T-cell (primary cell): ENCODE measurements around the gene MYCN. TPM values are rescaled to one million over a fixed set of nuclear protein-coding genes. Genes with fewer than 3 reads are reported as not detected.

Experiments used
- ATAC-seq, 4 experiments: fragments of 200-7000 bp in 3 of 4; fragments of 150-1000 bp in 1 of 4; cut with Tn5 transposase; replicated peaks in 1 of 4; 1 replicate in 3 of 4; 2 replicates in 1 of 4; pipeline ENCODE4 v1.10.0; 2021; ENCODE audit warnings: moderate library complexity in 3 of 4, mild to moderate bottlenecking in 2 of 4, moderate number of reproducible peaks in 1 of 4
- CTCF ChIA-PET, 2 donors: fragments of 300-600 bp; sonication (Branson Sonifier 250); formaldehyde crosslinking; loops; one replicate each; lab custom pipeline; 2022; ENCODE audit warnings: antibody characterized with exemption in 2 of 2; lab: Charles Lee
- POLR2A ChIA-PET, 2 donors: fragments of 300-600 bp; sonication (Branson Sonifier 250); formaldehyde crosslinking; loops; one replicate each; lab custom pipeline; 2022; ENCODE audit warnings: antibody characterized with exemption in 2 of 2; lab: Charles Lee
- DNase-seq, 35 experiments: peaks; one replicate each; pipeline versions ENCODE4 v3.0.0 to v3.0.0-alpha.2; 2013 to 2023
- H3K27ac ChIP-seq: one replicate; pipeline ENCODE4 v1.5.1; 2013; ENCODE audit warnings: low read length
- H3K27me3 ChIP-seq, 2 experiments: replicated peaks in 1 of 2; 1 replicate in 1 of 2; 2 replicates in 1 of 2; pipeline versions ENCODE4 v1.6.1 to v1.7.0; 2013; ENCODE audit warnings: low read length in 1 of 2, mixed read lengths in 1 of 2; ENCODE audit not compliant: control insufficient read depth in 2 of 2, insufficient read depth in 2 of 2; ENCODE audit errors: extremely low read depth in 1 of 2
- H3K36me3 ChIP-seq, 2 donors: 1 replicate in 1 of 2; 2 replicates in 1 of 2; pipeline versions ENCODE4 v1.6.1 to v1.7.0; 2013; ENCODE audit warnings: low read length in 1 of 2; ENCODE audit not compliant: control insufficient read depth in 2 of 2, insufficient read depth in 1 of 2; ENCODE audit errors: extremely low read depth in 1 of 2
- H3K4me1 ChIP-seq, 2 experiments: 1 replicate in 1 of 2; 2 replicates in 1 of 2; pipeline versions ENCODE4 v1.6.1 to v1.7.0; 2013; ENCODE audit warnings: low read length in 2 of 2, mixed read lengths in 1 of 2; ENCODE audit not compliant: insufficient read depth in 2 of 2, control insufficient read depth in 1 of 2; ENCODE audit errors: extremely low read depth in 1 of 2
- H3K4me3 ChIP-seq, 2 donors: 1 replicate in 1 of 2; 2 replicates in 1 of 2; pipeline versions ENCODE4 v1.5.1 to v1.7.0; 2013; ENCODE audit warnings: mild to moderate bottlenecking in 2 of 2, low read length in 1 of 2, moderate library complexity in 1 of 2; ENCODE audit not compliant: control insufficient read depth in 1 of 2; ENCODE audit errors: extremely low read depth in 1 of 2
- H3K9me3 ChIP-seq: 2 replicates; pipeline ENCODE4 v1.7.0; 2013
- H3K27ac Mint-ChIP-seq, 2 donors: one replicate each; pipeline ENCODE4 v1.8.0; 2020 to 2021; ENCODE audit warnings: mild to moderate bottlenecking in 2 of 2, mixed read lengths in 2 of 2
- H3K27me3 Mint-ChIP-seq, 2 donors: one replicate each; pipeline ENCODE4 v1.8.0; 2021 to 2022; ENCODE audit warnings: mixed read lengths in 2 of 2
- H3K36me3 Mint-ChIP-seq: one replicate; pipeline ENCODE4 v1.8.0; 2021; ENCODE audit warnings: mixed read lengths
- H3K4me1 Mint-ChIP-seq, 3 donors: one replicate each; pipeline ENCODE4 v1.8.0; 2020 to 2022; ENCODE audit warnings: mixed read lengths in 3 of 3, mild to moderate bottlenecking in 1 of 3
- H3K4me3 Mint-ChIP-seq, 3 donors: one replicate each; pipeline ENCODE4 v1.8.0; 2020 to 2022; ENCODE audit warnings: mild to moderate bottlenecking in 3 of 3, mixed read lengths in 3 of 3, moderate library complexity in 3 of 3
- H3K9me3 Mint-ChIP-seq, 3 donors: one replicate each; pipeline ENCODE4 v1.8.0; 2020 to 2022; ENCODE audit warnings: mixed read lengths in 3 of 3
- WGBS: methylation state at CpG from one replicate; pipeline ENCODE4 v1.1.5; 2013; ENCODE audit warnings: missing lambda C conversion rate; ENCODE audit not compliant: insufficient coverage; 5-methylcytosine and 5-hydroxymethylcytosine counted together
- total RNA-seq, 35 experiments: library from RNA in 6 of 35; stranded (reverse) in 6 of 35; fragments of 120-200 nt in 1 of 35; gene quantifications; one replicate each; pipeline versions ENCODE4 v1.2.1 to v1.2.4 and lab custom pipeline; 2013 to 2026

The MYCN gene
- total RNA-seq, 5 donors from 2014 or later (not counting 1 experiment from before 2014, with no cell fraction given): 0.25 to 1.5 (median 1.3) TPM

- peak in 2 of 35 experiments; percentile 8 to 70 for DNase-seq
- Mint-ChIP-seq H3K36me3 (no peaks in the 10 kb centered on the region), H3K27ac (no peak overlapping the region), H3K4me3 (peak overlapping the region; percentile 28 to 88 (median 52)), H3K4me1 (peaks cover 32 to 39% (median 38%) of the 10 kb centered on the region in 3 donors), H3K9me3 (no peaks in the 10 kb centered on the region), H3K27me3 (peaks cover 34 to 62% of the 10 kb centered on the region in 2 donors)
- H3K4me3 ChIP-seq: peak overlapping the region; percentile 36 to 95
- POLR2A ChIA-PET: no interaction called here
- peaks cover 2 to 62% of the 10 kb centered on the region in 2 experiments for H3K27me3 ChIP-seq
- ATAC-seq: peak in 2 of 4 experiments; percentile 3 to 30
- 0% methylated on average over 6 of the region's 14 CpGs for WGBS
- no peak overlapping the region for H3K27ac ChIP-seq
- peaks cover 19 to 45% of the 10 kb centered on the region in 2 experiments for H3K4me1 ChIP-seq
- no peaks in the 10 kb centered on the region for H3K9me3 ChIP-seq
- CTCF ChIA-PET: interaction anchor here (0.7 to 1.6 kb wide), 2 partner anchors 340 to 650 kb away, joined by 3 read pairs; no protein-coding TSS in a partner anchor
- H3K36me3 ChIP-seq: no peaks in the 10 kb centered on the region
Measured at GRCh38 chr2:15941481-15941850, 1.1 kb downstream of the MYCN start.

- Histone ChIP-seq H3K36me3 (no peaks in the 10 kb centered on the region), H3K27ac (no peak overlapping the region), H3K9me3 (no peaks in the 10 kb centered on the region), H3K4me1 (peaks cover 19 to 45% of the 10 kb centered on the region in 2 experiments), H3K4me3 (peak overlapping the region; percentile 36 to 95), H3K27me3 (peaks cover 2 to 62% of the 10 kb centered on the region in 2 experiments)
- Mint-ChIP-seq H3K36me3 (no peaks in the 10 kb centered on the region), H3K4me1 (peaks cover 32 to 39% (median 38%) of the 10 kb centered on the region in 3 donors), H3K27me3 (peaks cover 28 to 62% of the 10 kb centered on the region in 2 donors), H3K4me3 (peak overlapping the region; percentile 49 to 88 (median 57)), H3K9me3 (no peaks in the 10 kb centered on the region), H3K27ac (no peak overlapping the region)
- peak in 3 of 4 experiments; percentile 13 to 22 (median 19) for ATAC-seq
- CTCF ChIA-PET: interaction anchor here in 1 of 2 donors (0.6 to 0.7 kb wide), 2 partner anchors 649 to 1381 kb away, joined by 3 read pairs; no protein-coding TSS in a partner anchor
- POLR2A ChIA-PET: no interaction called here
- WGBS: 2% methylated on average over 96 of the region's 98 CpGs
- peak in 2 of 35 experiments; percentile 7 to 45 for DNase-seq
Measured at GRCh38 chr2:15941871-15942710, 1.7 kb downstream of the MYCN start.

GRCh38 chr2:15942711-15943345, 2.5 kb downstream of the MYCN start:
- Mint-ChIP-seq H3K27ac (no peak overlapping the region), H3K9me3 (no peaks in the 10 kb centered on the region), H3K4me1 (peaks cover 32 to 39% (median 38%) of the 10 kb centered on the region in 3 donors), H3K36me3 (no peaks in the 10 kb centered on the region), H3K27me3 (peaks cover 20 to 57% of the 10 kb centered on the region in 2 donors), H3K4me3 (peak overlapping the region; percentile 41 to 79 (median 51))
- H3K27ac ChIP-seq: no peak overlapping the region
- peak overlapping the region in 1 of 2 donors; percentile 95 for H3K4me3 ChIP-seq
- 2% methylated on average over 24 of the region's 34 CpGs for WGBS
- CTCF ChIA-PET: interaction anchor here in 1 of 2 donors (0.6 kb wide), 1 partner anchor 1381 kb away, joined by 3 read pairs; no protein-coding TSS in a partner anchor
- H3K36me3 ChIP-seq: no peaks in the 10 kb centered on the region
- DNase-seq: no peak
- POLR2A ChIA-PET: no interaction called here
- ATAC-seq: peak in 1 of 4 experiments; percentile 5
- peaks cover 2 to 62% of the 10 kb centered on the region in 2 experiments for H3K27me3 ChIP-seq
- peaks cover 19 to 45% of the 10 kb centered on the region in 2 experiments for H3K4me1 ChIP-seq
- H3K9me3 ChIP-seq: no peaks in the 10 kb centered on the region

DNA sequence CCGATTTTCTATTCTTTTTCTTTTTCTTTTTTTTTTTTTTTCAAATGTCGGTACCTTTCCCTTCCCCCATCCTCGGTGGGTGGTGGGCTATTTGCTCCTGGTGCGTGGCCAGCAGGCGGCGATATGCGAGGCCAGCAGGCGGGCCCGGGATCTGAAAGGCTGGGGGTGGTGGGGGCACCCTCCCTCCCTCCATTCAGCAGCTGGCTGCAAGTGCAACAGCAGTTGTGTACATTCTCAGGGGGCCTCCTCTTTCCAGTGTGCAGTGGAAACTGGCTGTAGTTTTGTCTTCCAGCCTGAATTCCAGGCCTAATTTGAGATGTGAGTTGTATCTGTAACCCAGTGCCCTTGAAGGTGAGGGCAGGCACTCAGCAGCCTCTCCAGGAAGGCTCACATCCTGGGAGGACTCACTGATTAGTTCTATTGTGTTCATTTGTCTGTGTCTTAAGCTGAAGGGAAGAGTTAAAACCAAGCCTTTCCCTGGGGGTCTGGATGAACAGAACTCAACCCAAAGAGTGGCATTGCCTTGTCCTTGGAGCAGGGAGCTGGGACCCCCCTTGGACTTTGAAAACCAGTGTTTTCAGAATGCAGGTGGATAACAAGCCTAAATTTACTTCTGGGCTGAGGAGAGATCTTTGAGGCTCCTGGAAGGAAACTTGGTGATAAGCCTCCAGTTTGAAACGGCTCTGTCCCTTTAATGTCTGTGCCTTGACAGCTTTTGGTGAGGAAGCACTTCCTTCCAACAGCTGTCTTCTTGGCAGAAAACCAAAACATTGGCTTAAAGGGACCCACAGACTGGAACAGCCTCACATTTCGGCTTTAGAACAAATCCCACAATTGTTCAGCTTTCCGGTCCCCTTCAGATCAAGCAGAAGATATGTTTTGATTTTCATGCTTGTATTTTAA, 3.3 kb downstream of the MYCN start:
- Mint-ChIP-seq H3K36me3 (no peaks in the 10 kb centered on the region), H3K27me3 (peaks cover 12 to 49% of the 10 kb centered on the region in 2 donors), H3K9me3 (no peaks in the 10 kb centered on the region), H3K27ac (peak overlapping the region in 1 of 2 donors; percentile 67), H3K4me1 (peaks cover 32 to 38% (median 37%) of the 10 kb centered on the region in 3 donors), H3K4me3 (peak overlapping the region; percentile 51 to 79 (median 55))
- H3K4me3 ChIP-seq: peak overlapping the region in 1 of 2 donors; percentile 95
- no peaks in the 10 kb centered on the region for H3K36me3 ChIP-seq
- H3K27ac ChIP-seq: no peak overlapping the region
- no peaks in the 10 kb centered on the region for H3K9me3 ChIP-seq
- CTCF ChIA-PET: no interaction called here
- H3K4me1 ChIP-seq: peaks cover 19 to 45% of the 10 kb centered on the region in 2 experiments
- WGBS: 0% methylated on average over 1 of the region's 12 CpGs
- POLR2A ChIA-PET: no interaction called here
- ATAC-seq (peak in 2 of 4 experiments; percentile 10 to 61), DNase-seq (peak in 2 of 35 experiments; percentile 31 to 73)
- peaks cover 0 to 56% of the 10 kb centered on the region in 2 experiments for H3K27me3 ChIP-seq

- WGBS: 56% methylated on average over 2 of the region's 4 CpGs
- Mint-ChIP-seq H3K4me1 (peaks cover 30 to 32% (median 32%) of the 10 kb centered on the region in 3 donors), H3K4me3 (peak overlapping the region in 1 of 3 donors; percentile 79), H3K27ac (no peak overlapping the region), H3K27me3 (peaks cover 8 to 43% of the 10 kb centered on the region in 2 donors), H3K36me3 (no peaks in the 10 kb centered on the region), H3K9me3 (no peaks in the 10 kb centered on the region)
- no peaks in the 10 kb centered on the region for H3K9me3 ChIP-seq
- DNase-seq: no peak
- H3K4me3 ChIP-seq: no peak overlapping the region
- no peak overlapping the region for H3K27ac ChIP-seq
- ATAC-seq: no peak
- H3K27me3 ChIP-seq: peaks cover 0 to 51% of the 10 kb centered on the region in 2 experiments
- ChIA-PET POLR2A (no interaction called here), CTCF (no interaction called here)
- no peaks in the 10 kb centered on the region for H3K36me3 ChIP-seq
- H3K4me1 ChIP-seq: peaks cover 19 to 42% of the 10 kb centered on the region in 2 experiments
Measured at GRCh38 chr2:15944325-15945017, 4.1 kb downstream of the MYCN start.
